GM18508 (cell line): Measurements from ENCODE around the gene SLC43A2.
"Not testable (repeated sequence)": the region's sequence is repeated elsewhere in the genome, so short reads cannot be mapped to it uniquely, and the experiment has no call there.

Experiments
- ATAC-seq: cut with Tn5 transposase; IDR thresholded peaks from one replicate; pipeline ENCODE4 v1.9.1; 2021; ENCODE audit warnings: moderate number of reproducible peaks; ENCODE audit not compliant: insufficient read depth, unreplicated experiment

Gene SLC43A2

DNA sequence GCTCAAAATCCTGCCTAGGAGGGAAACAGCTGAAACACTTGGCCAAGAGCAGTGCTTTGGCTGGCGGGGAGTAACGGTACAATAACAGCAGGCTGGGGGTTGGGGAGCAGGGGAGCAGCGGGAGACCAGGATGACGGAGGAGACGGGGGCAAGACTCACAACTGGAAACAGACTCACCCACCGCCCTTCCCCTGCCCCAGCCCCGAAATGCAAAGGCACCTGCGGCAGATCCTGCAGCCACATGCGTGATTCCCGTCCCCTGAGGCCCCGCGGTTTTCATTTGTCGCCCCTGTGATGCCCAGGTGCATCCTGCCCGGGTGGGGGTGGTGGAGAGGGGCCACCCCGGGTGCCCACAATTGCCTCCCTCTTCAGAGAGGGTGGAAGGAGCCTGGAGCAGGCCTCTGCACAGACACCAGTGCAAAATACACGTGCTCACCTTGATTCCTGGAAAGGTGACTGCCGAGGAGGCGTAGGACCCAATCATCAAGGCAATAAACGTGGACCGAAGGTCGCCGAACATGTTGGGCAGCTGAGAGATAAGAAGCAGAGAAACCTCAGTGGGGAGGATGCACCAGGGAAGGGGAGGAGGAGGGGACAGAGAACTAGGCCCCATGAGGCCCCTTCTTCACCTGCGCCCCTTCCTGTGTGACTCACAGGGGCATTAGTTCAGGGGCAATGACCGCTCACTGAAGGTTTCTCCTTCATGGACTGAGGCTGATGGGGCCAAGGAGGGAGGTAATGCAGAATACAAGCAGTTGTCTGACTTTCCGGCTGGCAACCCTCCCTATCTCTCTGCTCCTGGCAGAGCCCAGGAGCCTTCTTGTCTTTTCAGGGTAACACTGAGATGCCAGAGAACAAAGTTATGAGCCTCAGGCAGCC, 35.6 kb downstream of the SLC43A2 start:
- ATAC-seq = no peak

GRCh38 chr17:1591474-1592090, 37.1 kb downstream of the SLC43A2 start:
- no peak for ATAC-seq

- no peak for ATAC-seq
Observed at GRCh38 chr17:1590747-1591473, 37.7 kb downstream of the SLC43A2 start.

- no peak for ATAC-seq
Observed at GRCh38 chr17:1590029-1590746, 38.4 kb downstream of the SLC43A2 start.

DNA sequence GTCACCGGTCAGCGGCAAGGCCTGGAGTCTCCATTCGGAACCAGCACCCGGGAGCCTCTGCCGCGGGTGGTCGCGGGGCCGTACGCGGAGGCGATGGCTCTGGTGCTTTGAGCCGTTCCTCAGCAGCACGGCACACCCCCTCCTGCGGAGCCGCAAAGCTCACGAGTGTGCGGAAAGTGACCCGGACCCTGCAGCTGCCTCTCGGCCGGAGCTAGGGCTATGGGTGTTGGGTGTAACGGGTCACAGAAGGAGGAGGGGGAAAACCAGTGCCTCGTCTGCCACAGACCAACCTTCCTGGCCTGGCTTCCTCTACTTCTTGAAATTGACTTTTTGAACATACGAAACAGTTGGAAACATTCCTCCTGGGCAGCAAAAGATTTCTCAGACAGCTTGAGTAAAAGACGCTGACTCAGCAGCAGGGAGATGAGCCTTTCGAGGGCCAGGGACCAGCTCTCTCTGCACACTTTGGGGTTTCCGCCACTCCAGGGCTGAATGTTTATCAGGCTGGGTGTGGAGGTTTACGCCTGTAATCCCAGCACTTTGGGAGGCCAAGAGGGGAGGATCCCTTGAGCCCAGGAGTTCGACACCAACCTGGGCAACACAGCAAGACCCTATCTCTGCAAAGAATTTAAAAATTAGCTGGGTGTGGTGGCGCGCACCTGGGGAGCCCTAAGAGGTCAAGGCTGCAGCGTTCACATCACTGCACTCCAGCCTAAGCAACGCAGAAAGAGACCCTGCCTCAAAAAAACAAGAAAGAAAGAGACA, 39.6 kb downstream of the SLC43A2 start:
- no peak for ATAC-seq

DNA sequence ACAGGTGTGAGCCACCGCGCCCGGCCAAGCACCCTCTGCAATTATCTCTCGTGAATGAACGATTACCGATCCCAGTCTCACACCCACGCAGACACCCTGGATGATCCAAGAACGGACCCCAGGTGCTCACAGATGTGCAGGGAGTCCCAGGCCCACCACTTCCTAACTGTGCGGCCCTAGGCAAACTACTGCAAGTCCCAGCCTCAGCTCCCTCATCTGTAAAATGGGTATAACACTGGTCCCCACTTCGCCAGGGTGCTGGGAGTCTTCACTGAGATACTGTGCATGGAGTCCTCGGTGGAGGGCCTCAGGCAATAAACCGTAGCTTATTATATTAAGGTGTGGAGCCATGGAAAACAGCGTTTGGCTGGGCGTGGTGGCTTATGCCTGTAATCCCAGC, 44.5 kb downstream of the SLC43A2 start:
- no peak for ATAC-seq

DNA sequence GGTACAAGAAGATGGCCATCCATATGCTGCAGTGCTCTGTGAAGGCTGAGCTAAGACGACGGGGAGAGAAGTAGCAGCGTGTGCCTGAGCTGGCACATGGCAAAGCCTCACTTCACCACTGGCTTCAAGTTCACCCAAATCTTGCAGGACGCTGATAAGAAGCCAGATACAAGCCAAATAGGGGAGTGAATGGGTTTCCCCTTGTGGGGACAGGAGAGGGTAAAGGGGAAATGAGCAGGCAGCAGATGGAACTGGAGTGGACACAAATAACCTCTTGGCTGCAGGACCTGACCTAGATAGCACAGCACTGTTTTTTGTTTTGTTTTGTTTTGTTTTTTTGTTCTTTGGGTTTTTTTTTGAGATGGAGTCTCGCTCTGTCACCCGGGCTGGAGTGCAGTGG, 45.1 kb downstream of the SLC43A2 start:
- no peak for ATAC-seq

DNA sequence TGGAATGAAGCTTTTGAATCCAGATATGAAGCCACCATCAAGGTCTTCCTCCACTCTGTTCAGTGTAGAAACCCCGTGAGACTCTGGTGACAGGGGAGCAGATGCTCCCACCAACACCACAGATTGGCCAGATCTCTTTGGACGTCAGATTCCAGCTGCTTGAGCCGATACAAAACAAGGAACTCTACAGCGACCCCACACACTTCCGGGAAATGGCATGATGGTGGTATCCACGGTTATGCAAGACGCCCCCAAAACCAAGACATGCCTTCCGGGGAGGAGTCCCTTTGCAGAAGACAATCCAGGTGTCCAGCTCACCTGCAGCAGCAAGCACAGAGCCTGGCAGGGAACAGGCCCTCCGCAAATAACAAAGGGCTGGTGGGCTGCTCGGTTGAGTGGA, 46.3 kb downstream of the SLC43A2 start:
- no peak for ATAC-seq

- no peak for ATAC-seq
Observed at GRCh38 chr17:1580979-1581676, 47.5 kb downstream of the SLC43A2 start.

- no peak for ATAC-seq
Observed at GRCh38 chr17:1578029-1578428, 50.6 kb downstream of the SLC43A2 start.

GRCh38 chr17:1577583-1578013, 51.0 kb downstream of the SLC43A2 start:
- no peak for ATAC-seq

GRCh38 chr17:1577182-1577581, 51.5 kb downstream of the SLC43A2 start:
- ATAC-seq = no peak

DNA sequence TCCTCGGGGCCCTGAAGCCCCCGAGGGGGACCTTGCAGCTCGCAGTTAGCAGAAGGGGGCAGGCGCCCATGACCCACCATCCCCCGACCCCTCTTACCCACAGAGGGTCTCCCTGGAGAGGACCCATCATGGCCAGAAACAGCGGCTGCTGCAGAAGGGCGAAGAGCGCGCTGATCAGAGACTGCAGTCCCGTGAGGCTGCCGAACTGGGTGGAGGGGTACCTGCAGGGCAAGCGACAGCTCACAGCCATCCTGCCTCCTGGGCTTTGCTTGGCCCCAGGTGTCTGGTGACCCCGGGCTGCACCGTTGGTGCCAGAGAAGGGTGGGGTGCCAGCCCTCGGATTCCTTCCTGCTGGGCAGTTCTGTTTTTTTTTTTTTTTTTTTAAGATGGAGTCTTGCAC, 52.1 kb downstream of the SLC43A2 start:
- ATAC-seq = no peak

GRCh38 chr17:1574697-1575471, 53.8 kb downstream of the SLC43A2 start:
- no peak for ATAC-seq

DNA sequence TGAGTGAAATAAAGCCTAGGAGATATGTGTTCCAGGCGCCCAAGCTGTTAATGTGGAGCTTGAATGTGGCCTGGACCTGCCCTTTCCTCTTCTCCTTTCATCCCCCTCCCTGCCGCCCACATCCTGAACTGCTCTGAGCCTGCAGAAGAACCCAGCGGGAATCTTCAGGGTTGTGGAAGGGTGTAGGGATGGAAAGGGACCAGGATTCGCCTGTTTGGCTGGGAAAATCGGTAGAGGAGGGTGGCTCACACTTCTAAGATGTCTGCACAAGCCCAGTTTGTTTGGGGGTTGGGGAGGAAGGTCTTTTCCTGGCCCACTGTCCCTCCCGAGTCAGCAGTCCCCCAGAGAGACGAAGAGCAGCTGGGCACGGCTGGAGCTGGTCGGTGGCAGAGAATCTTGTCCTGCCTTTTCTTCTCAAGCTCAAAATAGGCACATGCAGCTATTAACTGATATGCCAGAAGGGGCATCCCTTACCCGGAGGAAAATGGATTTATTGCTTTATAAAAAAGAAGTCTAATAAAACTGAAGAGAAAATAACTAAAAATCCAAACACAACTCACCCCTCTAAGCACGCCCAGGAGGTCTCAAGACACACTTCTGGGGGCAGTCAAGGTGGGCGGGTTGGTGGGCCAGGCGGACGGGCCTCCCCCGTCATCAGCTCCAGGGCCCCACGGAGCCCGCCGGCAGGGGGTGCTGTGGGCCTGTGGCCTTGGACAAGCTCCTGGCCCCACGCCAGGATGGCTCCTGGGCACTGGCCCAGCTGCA, 54.5 kb downstream of the SLC43A2 start:
- ATAC-seq = no peak

DNA sequence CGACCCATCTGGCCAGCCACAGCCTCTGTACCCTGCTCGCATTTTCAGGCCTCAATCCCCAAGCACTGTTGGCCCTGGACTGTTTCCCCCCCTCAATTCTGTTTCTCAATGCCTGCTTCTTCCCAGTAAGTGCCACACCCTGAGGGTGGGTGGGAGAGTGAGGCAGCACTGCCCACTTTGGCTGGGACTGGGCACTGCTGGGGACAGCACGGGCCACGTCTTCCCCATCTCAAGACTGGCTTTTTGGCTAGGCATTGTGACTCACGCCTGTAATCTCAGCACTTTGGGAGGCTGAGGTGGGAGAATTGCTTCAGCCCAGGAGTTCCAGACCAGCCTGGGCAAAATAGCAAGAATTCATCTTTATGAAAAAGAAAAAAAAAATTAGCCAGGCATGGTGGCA, 56.0 kb downstream of the SLC43A2 start:
- ATAC-seq = not testable (repeated sequence)

DNA sequence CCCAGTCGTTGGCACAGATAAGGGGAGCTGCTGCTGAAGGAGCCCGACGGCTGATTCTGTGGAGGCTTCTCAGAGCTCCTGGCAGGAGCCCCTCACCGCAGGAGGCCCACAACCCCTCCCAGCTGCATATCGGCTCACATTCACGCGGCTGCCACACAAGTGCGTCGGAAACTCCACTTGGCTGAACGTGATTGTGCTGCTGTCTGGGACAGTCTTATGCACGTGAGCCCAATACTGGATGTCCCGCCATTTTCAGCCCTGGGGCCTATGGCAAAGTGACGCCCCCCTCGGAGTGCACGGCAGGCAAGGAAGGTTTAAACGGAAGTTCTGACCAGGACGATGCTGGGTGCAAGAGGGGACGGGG, 57.3 kb downstream of the SLC43A2 start:
- no peak for ATAC-seq
